HG03025 (cell line): Measurements from ENCODE around the gene ACTRT3.
"Not testable (repeated sequence)": the region's sequence is repeated elsewhere in the genome, so short reads cannot be mapped to it uniquely, and the experiment has no call there.

Experiments used
- ATAC-seq: cut with Tn5 transposase; IDR thresholded peaks from one replicate; pipeline ENCODE4 v1.9.1; 2021; ENCODE audit warnings: mild to moderate bottlenecking, moderate library complexity; ENCODE audit not compliant: unreplicated experiment, low FRiP score

The ACTRT3 gene

DNA sequence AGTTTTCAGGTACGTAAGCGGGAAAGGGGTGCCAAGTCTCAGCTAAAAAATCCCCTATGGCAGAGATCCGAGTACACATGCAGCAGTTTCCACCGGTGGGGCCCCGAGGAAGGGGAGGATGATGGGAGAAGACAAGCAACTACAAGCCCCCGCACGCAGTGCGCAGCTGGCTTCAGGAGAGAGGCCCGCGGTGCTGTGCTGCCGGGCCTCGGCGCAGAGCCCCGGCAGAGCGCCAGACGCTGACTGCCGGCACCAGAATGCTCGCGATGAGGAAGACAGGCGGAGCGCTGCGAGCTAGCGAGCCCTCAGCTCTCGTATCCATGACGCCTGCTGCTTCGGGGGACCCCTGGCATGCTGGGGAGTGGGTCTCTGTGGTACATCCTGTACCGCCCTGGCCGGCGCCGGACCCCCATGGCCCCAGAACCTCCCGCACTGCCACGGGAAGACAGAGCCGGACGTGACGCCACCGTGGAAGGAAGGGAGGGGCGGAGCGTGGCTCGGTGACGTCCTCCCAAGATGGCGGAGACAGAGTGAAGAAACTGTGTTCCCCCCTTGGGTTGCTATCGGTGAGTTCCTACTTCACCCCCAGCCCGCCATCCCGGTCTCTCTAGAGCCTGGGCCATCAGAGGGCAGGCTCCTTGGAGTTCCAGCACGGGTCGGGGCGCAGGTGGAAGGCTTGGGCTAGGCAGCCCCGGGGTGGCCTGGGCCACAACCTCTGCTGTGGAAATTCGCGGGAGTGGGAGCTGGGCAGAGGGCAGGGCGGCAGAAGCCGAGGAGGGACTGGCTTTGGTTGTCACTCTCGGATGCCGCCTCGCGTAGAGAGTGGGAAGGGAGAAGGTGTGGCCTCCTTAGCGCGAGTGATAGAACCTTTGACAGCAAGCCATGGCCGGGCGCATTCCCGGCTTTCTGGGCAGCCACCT is 3.8 kb upstream of the ACTRT3 start, which contains the start of gene MYNN:
Gene MYNN (plus strand): TSS at position 500 of the 920 bp plus-strand sequence. CDS start 900 bp downstream, outside the sequence.
- peak; percentile 87 for ATAC-seq

- peak; percentile 29 for ATAC-seq
These were observed 3.0 kb upstream of the ACTRT3 start for GRCh38 chr3:169772305-169772896.

DNA sequence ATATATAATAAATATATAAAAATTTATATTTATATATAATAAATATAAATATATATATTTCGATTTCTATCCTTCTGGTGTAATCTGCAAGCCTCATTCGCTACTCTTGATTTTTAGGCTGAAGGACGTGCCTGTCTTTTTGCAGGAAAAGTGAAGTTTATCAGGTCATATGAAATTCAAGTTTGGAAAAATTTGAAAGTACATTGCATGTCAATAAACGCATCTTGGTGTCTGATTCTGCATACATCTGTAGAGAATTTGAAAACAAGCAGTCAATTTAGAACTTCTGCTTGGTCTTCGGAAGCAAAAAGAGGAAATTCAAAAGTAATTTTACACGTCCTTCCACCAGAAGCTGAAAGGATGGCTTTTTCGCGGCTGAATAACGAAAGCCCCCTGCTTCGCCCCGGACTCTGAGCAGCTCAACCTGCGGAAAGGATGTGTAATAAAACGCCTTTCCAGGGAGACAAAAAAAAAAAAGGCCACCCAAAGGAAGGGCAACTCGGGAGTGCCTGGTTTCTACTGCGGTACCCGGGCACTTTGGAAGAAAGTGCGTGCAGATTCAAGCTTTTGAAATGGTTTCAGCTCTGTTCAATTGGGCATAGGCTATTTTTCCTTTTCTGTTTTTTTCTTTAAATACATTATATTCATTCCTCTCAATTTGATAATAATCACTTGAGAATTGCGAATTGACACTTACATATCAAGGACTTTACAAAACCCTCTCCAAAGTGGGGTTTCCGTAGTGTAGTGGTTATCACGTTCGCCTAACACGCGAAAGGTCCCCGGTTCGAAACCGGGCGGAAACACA is 2.3 kb upstream of the ACTRT3 start:
- no peak for ATAC-seq

- peak; percentile 79 for ATAC-seq
These were observed 4.3 kb downstream of the ACTRT3 start, which contains the start of gene TERC for GRCh38 chr3:169764882-169765612. TSS of gene TERC (minus strand) at chr3:169765060.

DNA sequence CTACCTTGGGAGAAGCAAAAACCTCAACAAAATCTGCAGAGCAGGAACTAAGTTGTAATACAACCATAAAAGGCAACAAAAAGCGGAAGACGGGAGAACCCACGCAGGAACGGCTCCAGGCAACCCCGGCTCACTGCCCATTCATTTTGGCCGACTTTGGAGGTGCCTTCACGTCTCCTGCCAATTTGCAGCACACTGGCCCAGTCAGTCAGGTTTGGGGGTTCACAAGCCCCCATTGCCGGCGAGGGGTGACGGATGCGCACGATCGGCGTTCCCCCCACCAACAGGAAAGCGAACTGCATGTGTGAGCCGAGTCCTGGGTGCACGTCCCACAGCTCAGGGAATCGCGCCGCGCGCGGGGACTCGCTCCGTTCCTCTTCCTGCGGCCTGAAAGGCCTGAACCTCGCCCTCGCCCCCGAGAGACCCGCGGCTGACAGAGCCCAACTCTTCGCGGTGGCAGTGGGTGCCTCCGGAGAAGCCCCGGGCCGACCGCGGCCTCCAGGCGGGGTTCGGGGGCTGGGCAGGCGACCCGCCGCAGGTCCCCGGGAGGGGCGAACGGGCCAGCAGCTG is 5.0 kb downstream of the ACTRT3 start:
- ATAC-seq = peak; percentile 38

DNA sequence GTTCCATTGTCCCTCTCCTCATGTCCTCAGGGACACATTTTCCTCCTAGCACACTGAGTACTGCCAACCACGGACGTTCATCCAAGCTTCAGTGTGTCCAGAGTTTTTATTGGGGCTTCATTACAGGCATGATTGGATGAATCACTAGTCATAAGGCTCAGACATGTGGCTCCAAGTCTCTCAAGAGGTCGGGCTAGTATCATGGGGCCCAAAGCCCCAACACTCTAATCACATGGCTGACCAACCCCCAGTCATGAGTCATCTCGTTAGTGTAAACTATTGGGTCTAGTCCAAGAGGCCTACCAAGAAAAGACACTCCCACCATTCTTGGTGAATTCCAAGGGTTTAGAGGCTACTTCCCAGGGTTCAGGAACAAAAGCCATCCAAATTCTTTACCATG is 8.9 kb downstream of the ACTRT3 start:
- no peak for ATAC-seq

DNA sequence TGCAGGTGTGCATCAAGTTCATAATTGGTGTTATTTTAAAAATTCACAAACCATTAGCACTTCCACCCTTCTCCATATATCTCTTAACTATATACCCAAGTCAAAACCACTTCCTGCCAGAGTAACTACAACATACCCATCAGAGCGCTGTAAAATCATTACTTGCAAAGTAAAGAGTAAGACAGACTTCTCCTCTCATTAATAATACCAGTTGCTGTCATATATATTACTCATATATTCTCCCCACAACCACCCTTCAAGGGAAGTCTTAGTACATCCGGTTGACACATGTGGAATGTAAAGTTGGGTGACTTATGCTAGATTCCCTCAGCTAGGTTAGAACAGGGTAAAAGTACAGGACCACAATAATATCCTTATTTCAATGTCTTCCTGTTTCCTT is 10.1 kb downstream of the ACTRT3 start:
- ATAC-seq = no peak

DNA sequence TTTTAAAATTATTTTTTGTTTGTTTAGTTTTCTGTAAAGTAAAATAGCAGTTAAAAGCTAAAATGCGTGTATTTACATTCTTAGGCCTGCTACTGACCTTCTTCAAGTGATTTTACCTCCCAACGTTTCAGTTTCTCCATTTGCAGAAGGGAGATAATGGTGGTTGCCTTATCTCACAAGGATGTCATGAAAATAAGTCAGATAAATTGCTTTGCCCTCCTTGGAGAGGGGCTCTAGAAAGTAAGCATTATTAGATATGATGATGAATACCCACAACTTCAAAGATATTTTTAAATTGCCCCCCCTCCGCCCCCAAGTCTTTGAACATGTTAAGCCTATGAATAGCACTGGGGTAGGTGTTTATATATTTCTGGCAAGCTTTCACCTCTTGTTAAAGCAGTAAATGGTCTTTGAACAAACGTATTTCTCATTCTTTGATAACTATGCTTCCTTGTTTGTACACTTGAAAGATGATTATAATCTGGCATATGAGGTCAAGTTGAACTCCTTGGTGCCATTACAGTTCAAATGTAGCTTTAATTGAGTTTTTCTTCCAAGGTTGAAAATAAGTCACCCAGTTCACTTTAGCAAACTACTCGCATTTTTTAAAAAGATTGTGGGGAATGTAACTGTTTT is 10.9 kb downstream of the ACTRT3 start:
- ATAC-seq = no peak

DNA sequence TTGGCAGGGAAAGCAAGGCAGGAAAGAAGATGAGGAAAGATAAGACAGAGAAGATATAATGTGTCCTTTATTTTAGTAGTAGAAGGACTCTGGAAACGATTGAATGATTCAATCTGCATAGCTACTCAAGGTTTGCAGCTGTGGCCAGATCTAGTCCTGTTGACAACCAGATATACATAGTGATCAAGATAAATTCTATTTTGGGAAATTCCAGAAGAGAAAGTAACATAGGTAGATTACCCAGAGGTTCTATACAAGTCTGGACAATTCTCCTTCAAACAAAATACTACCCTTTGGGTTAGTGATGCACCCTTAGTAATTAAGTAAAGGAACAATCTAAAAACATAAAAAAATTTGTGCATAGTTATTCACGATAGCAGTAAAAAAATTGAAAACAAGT is 13.9 kb downstream of the ACTRT3 start:
- ATAC-seq = no peak

- ATAC-seq = no peak
These were observed 14.7 kb downstream of the ACTRT3 start for GRCh38 chr3:169754711-169755110.

- no peak for ATAC-seq
These were observed 17.5 kb downstream of the ACTRT3 start for GRCh38 chr3:169751875-169752274.

DNA sequence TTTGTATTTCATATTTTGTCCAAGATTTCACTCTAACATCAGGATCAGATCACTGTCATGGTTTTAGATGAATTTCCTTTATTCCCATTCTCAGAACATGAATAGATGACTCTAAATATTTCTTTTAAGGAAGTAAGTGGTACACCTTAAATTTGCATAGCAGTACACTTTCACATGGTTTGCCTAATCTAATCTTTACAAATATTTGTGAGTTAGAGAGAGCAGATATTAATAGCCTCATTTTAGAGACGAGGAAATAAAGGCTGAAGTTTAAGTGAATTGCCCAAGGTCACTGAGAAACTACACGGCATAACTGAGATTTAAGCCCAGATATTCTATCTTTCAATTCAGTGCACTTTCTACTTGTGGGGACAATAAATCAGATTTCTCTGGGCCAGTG is 18.7 kb downstream of the ACTRT3 start:
- ATAC-seq = no peak

DNA sequence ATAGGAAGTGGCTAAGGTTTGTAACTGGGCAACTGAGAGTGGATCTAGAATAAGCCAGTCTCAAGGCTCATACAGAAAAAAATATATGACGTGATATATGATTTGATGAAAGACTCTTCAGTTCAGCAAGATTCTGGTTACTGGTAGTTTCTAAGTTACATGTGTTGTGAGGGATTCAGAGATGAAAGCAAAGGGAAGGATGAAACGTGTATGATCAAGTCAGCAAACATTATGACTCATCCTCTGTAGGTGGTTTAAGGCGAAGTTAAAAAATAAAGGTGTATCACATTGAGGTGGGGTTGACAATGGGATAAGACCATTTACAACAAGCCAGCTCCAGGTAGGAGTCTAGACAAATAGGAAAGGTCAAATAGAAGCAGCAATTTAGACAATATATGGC is 20.7 kb downstream of the ACTRT3 start:
- ATAC-seq = no peak

DNA sequence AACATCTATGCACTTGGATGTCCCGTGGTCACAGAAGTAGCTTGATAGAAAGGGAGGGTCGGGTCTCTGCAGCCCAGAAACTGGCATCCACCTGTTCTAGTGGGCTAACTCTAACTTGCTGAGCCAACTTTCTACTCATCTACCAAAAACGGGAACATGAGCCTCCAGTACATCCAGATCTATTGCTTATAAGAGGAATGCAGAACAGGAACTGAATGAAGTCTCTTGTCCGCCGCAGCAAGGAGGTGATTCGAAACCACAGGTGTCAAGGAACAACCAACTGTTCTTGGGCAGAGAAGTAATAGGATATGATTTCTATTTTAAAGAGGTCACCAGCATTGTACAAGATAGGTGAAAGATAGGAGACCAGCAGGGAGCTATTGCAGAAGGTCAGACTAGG is 22.4 kb downstream of the ACTRT3 start:
- no peak for ATAC-seq

DNA sequence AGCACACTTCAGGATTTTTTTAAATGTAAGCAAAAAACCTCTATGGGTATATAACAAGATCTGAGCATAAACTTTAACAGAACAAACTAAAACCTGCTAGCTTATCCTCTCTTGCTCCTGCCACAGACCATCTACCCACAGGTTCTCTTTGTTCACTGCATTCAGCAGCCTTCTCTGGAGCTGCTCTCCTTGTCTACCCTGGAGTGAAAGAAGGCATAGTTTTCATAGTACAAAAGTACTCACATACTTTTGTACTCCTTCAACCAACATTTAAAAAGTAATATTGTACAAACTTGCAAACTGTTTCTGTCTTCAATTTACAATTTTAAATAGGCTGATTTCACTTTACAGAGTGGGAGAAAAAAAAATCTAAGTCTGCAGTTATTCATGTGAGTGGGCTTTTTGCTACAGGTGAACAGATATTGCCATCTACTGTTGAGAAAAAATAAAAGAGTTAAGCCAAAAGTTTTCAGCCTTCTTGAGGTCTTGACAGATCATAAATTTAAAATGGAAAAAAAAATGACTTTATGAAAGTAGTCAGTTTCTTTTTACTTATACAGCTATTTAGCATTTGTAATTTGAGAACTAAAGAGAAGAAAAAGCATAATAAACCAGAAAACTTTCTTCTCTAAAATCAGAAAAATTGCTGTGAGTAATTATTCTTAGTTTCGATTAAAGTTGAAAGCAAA is 24.9 kb downstream of the ACTRT3 start:
- ATAC-seq = no peak

GRCh38 chr3:169739067-169739466 is 30.3 kb downstream of the ACTRT3 start:
- no peak for ATAC-seq

DNA sequence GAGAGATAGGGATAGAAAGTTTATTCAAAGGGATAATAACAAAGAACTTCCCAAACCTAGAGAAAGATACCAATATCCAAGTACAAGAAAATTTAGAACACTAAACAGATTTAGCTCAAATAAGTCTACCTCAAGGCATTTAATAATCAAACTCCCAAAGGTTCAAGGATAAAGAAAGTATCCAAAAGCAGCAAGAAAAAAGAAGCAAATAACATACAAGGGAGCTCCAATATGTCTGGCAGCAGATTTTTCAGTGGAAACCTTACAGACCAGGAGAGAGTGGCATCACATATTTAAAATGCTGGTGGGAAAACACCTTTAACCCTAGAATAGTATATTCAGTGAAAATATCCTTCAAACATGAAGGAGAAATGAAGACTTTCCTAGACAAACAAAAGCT is 37.5 kb downstream of the ACTRT3 start:
- not testable (repeated sequence) for ATAC-seq

DNA sequence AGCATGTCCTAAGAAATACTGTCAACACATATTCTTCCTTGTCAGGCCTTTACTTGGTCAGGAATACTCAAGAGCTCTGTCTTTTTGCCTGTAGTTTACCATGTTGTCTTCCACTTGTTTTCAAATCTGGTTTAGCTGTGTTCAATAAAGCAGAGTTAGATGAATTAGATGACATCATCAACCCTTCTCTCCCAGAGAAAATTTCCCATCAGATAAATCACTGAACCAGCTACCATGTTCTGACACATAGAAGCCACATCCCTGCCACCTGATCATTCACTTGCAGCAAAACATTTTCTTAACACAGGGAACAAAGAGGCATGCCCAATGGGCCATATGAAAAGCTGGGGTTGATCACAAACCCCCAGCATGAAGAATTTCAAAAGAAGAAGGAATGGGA is 46.6 kb downstream of the ACTRT3 start:
- ATAC-seq = no peak

DNA sequence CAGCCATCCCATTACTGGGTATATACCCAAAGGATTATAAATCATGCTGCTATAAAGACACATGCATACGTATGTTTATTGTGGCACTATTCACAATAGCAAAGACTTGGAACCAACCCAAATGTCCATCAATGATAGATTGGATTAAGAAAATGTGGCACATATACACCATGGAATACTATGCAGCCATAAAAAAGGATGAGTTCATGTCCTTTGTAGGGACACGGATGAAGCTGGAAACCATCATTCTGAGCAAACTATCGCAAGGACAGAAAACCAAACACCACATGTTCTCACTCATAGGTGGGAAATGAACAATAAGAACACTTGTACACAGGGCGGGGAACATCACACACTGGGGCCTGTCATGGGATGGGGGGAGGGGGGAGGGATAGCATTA is 50.9 kb downstream of the ACTRT3 start:
- not testable (repeated sequence) for ATAC-seq
